ENCODE measurements around the gene LDB2.
"Not testable (repeated sequence)": the region's sequence is repeated elsewhere in the genome, so short reads cannot be mapped to it uniquely, and the experiment has no call there.

The LDB2 gene

GRCh38 chr4:16674082-16674481 is 224.4 kb downstream of the LDB2 start:
- DNase-seq: no peak

GRCh38 chr4:16672421-16672820 is 226.0 kb downstream of the LDB2 start:
- DNase-seq: no peak

GRCh38 chr4:16671741-16672140 is 226.7 kb downstream of the LDB2 start:
- DNase-seq: no peak

- DNase-seq: no peak
These were observed 227.7 kb downstream of the LDB2 start for GRCh38 chr4:16670727-16671126.

GRCh38 chr4:16669036-16669435 is 229.4 kb downstream of the LDB2 start:
- DNase-seq: no peak

- DNase-seq: no peak
These were observed 230.0 kb downstream of the LDB2 start for GRCh38 chr4:16668488-16668887.

- DNase-seq: no peak
These were observed 231.0 kb downstream of the LDB2 start for GRCh38 chr4:16667464-16667863.

- no peak for DNase-seq
These were observed 232.4 kb downstream of the LDB2 start for GRCh38 chr4:16665942-16666551.

- no peak for DNase-seq
These were observed 234.7 kb downstream of the LDB2 start for GRCh38 chr4:16663732-16664131.

- DNase-seq: no peak
These were observed 235.1 kb downstream of the LDB2 start for GRCh38 chr4:16663307-16663706.

- DNase-seq: no peak
These were observed 236.6 kb downstream of the LDB2 start for GRCh38 chr4:16661813-16662212.

- DNase-seq: no peak
These were observed 237.8 kb downstream of the LDB2 start for GRCh38 chr4:16660656-16661055.

GRCh38 chr4:16659694-16660093 is 238.8 kb downstream of the LDB2 start:
- no peak for DNase-seq

- no peak for DNase-seq
These were observed 239.4 kb downstream of the LDB2 start for GRCh38 chr4:16659079-16659478.

- DNase-seq: no peak
These were observed 240.3 kb downstream of the LDB2 start for GRCh38 chr4:16658183-16658582.

- no peak for DNase-seq
These were observed 243.3 kb downstream of the LDB2 start for GRCh38 chr4:16655111-16655510.

GRCh38 chr4:16652732-16653305 is 245.6 kb downstream of the LDB2 start:
- no peak for DNase-seq

GRCh38 chr4:16646459-16646858 is 252.0 kb downstream of the LDB2 start:
- DNase-seq: no peak

GRCh38 chr4:16643893-16644292 is 254.6 kb downstream of the LDB2 start:
- no peak for DNase-seq

- DNase-seq: no peak
These were observed 255.5 kb downstream of the LDB2 start for GRCh38 chr4:16642897-16643296.

GRCh38 chr4:16641971-16642370 is 256.5 kb downstream of the LDB2 start:
- DNase-seq: no peak

- DNase-seq: no peak
These were observed 261.4 kb downstream of the LDB2 start for GRCh38 chr4:16636912-16637630.

- DNase-seq: no peak
These were observed 262.1 kb downstream of the LDB2 start for GRCh38 chr4:16636304-16636703.

- DNase-seq: not testable (repeated sequence)
These were observed 269.2 kb downstream of the LDB2 start for GRCh38 chr4:16629274-16629673.

- not testable (repeated sequence) for DNase-seq
These were observed 269.6 kb downstream of the LDB2 start for GRCh38 chr4:16628835-16629234.
